Measurements from ENCODE around the gene ACOXL. TPM values are rescaled to one million over a fixed set of nuclear protein-coding genes. Genes with fewer than 3 reads are reported as not detected.

The ACOXL gene
- total and polyA plus RNA-seq, 2 of the 8 experiments (the other 6 are each of a cell fraction or from before 2014, with no cell fraction given): 11.4 to 20.6 TPM

DNA sequence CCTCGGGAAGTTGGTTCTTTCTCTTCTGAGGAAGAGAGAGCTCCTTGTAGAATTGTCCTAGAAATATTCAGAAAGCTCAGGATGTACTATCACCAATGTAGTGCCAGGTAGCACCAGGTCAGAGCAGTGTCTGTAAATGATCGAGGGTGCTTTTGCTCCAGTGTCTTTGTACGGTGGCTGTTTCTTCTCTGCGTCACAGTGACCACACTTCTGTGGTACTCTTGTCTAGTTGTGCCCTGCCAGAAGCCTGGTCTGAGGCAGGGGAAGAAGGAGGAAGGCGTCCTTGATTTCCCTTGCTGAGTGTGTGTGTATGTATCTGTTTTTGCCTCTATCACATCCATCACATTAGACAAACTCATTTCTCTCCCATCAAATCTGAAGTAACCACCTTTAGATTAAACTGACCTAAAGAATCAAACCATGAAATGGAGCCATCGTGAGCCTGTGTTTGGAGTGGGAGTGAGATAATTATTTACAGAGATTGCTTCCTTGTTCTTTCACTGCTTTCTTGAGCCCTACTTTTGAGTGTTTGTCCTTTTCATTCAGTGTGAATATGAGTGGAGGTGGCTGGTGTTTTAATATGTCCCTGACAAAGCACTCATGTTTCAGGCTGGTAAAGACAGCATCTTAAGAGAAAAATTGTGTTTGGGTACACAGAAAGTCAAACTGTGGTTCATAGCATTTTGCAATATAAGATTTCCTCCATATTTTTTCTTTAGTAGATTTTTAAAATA is 97.2 kb downstream of the ACOXL start (continued):
- TF ChIP-seq CBX8 (IDR thresholded peaks at IDR 0.05; ENCODE audit: borderline replicate concordance, low read depth, low read length) (no peak), SRF (IDR thresholded peaks at IDR 0.05; ENCODE audit: low read depth, low read length) (no peak), EGR1 (IDR thresholded peaks at IDR 0.05; ENCODE audit: borderline replicate concordance, low read depth, low read length) (no peak), NANOG (IDR thresholded peaks at IDR 0.05; ENCODE audit: insufficient read depth, low read depth, low read length, poor library complexity, severe bottlenecking) (no peak), KDM4A (IDR thresholded peaks at IDR 0.05; ENCODE audit: low read depth, low read length, severe bottlenecking) (no peak), CEBPB (IDR thresholded peaks at IDR 0.05; ENCODE audit: low read depth, low read length) (no peak), ASH2L (IDR thresholded peaks at IDR 0.05; ENCODE audit: low read length) (no peak), SP2 (IDR thresholded peaks at IDR 0.05; ENCODE audit: low read length) (no peak), TCF12 (IDR thresholded peaks at IDR 0.05; ENCODE audit: low read depth, low read length) (no peak)
- TF ChIP-seq, protein P1, sequence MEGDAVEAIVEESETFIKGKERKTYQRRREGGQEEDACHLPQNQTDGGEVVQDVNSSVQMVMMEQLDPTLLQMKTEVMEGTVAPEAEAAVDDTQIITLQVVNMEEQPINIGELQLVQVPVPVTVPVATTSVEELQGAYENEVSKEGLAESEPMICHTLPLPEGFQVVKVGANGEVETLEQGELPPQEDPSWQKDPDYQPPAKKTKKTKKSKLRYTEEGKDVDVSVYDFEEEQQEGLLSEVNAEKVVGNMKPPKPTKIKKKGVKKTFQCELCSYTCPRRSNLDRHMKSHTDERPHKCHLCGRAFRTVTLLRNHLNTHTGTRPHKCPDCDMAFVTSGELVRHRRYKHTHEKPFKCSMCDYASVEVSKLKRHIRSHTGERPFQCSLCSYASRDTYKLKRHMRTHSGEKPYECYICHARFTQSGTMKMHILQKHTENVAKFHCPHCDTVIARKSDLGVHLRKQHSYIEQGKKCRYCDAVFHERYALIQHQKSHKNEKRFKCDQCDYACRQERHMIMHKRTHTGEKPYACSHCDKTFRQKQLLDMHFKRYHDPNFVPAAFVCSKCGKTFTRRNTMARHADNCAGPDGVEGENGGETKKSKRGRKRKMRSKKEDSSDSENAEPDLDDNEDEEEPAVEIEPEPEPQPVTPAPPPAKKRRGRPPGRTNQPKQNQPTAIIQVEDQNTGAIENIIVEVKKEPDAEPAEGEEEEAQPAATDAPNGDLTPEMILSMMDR (IDR thresholded peaks at IDR 0.05; ENCODE audit: control extremely low read depth in 1 of 3, insufficient read depth in 1 of 3, low read depth in 1 of 3, low read length in 3 of 3): no peak
